ENCODE measurements around the gene AMT.

- TF ChIP-seq POLR2AphosphoS5 (IDR thresholded peaks at IDR 0.05; ENCODE audit: low read depth, low read length) = no peak
- no peak for TF ChIP-seq POLR2A (IDR thresholded peaks at IDR 0.05; ENCODE audit: low read depth, low read length)
- TF ChIP-seq SPI1 (IDR thresholded peaks at IDR 0.05; ENCODE audit: low read depth, low read length) = no peak
- TF ChIP-seq TAF1 (IDR thresholded peaks at IDR 0.05; ENCODE audit: low read depth, low read length) = no peak
- no peak for TF ChIP-seq POU2F2 (IDR thresholded peaks at IDR 0.05; ENCODE audit: low read depth, low read length)
- TF ChIP-seq PAX5 (IDR thresholded peaks at IDR 0.05; ENCODE audit: insufficient read depth, low read length, severe bottlenecking) = no peak
These were observed 4.7 kb downstream of the AMT start for GRCh38 chr3:49417516-49418120.
